ENCODE data around the gene POU3F3.

Gene POU3F3

DNA sequence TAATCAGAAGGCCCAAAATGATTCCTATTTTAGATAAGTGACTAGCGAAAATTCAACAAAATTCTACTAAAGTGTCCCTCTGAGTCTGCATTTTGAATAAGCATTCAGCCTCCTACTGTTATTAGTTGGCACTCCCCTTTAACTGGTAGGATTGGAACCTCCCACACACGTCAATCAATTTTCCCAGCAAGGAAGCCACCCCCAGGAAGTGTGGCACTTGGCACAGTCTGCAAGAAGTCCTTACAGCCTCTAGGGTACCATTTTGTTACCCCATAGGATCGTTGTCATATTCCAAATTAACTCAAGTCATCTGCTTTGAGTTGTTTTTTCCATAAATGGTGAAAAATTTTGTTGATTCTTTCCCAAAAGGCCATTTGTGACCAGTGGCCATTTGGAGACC is 33.8 kb upstream of the POU3F3 start:
- Mint-ChIP-seq H3K27me3 (ENCODE audit: low read depth) (peaks cover 8% of the 10 kb centered on the region), H3K4me1 (no peaks in the 10 kb centered on the region), H3K36me3 (ENCODE audit: low read depth) (peaks cover 14% of the 10 kb centered on the region), H3K4me3 (no peak overlapping the region), H3K9me3 (peaks cover 6% of the 10 kb centered on the region), H3K27ac (no peak overlapping the region)
- TF ChIP-seq CTCF (IDR thresholded peaks at IDR 0.05; ENCODE audit: unreplicated experiment in 3 of 3): no peak

- Mint-ChIP-seq H3K9me3 (peaks cover 6% of the 10 kb centered on the region), H3K36me3 (ENCODE audit: low read depth) (peaks cover 28% of the 10 kb centered on the region), H3K27me3 (ENCODE audit: low read depth) (peaks cover 14% of the 10 kb centered on the region), H3K4me3 (no peak overlapping the region), H3K27ac (peak overlapping the region in 2 of 3 experiments; percentile 16 to 44), H3K4me1 (peaks cover 8% of the 10 kb centered on the region)
- no peak for TF ChIP-seq CTCF (IDR thresholded peaks at IDR 0.05; ENCODE audit: unreplicated experiment in 3 of 3)
Observed at GRCh38 chr2:104825124-104825865, 28.6 kb upstream of the POU3F3 start.

GRCh38 chr2:104826016-104826415 is 27.9 kb upstream of the POU3F3 start:
- no peak overlapping the region for H3K4me3 Mint-ChIP-seq
- H3K9me3 Mint-ChIP-seq: peaks cover 6% of the 10 kb centered on the region
- peaks cover 10% of the 10 kb centered on the region for H3K27me3 Mint-ChIP-seq (ENCODE audit: low read depth)
- no peak for TF ChIP-seq CTCF (IDR thresholded peaks at IDR 0.05; ENCODE audit: unreplicated experiment in 3 of 3)
- peaks cover 28% of the 10 kb centered on the region for H3K36me3 Mint-ChIP-seq (ENCODE audit: low read depth)
- peak overlapping the region; percentile 16 to 44 (median 40) for H3K27ac Mint-ChIP-seq
- H3K4me1 Mint-ChIP-seq: peaks cover 8% of the 10 kb centered on the region

- Mint-ChIP-seq H3K4me3 (no peak overlapping the region), H3K36me3 (ENCODE audit: low read depth) (peaks cover 9% of the 10 kb centered on the region), H3K27me3 (ENCODE audit: low read depth) (peaks cover 20% of the 10 kb centered on the region), H3K27ac (no peak overlapping the region), H3K9me3 (no peaks in the 10 kb centered on the region), H3K4me1 (no peaks in the 10 kb centered on the region)
- no peak for TF ChIP-seq CTCF (IDR thresholded peaks at IDR 0.05; ENCODE audit: unreplicated experiment in 3 of 3)
Observed at GRCh38 chr2:104831742-104832141, 22.2 kb upstream of the POU3F3 start.

DNA sequence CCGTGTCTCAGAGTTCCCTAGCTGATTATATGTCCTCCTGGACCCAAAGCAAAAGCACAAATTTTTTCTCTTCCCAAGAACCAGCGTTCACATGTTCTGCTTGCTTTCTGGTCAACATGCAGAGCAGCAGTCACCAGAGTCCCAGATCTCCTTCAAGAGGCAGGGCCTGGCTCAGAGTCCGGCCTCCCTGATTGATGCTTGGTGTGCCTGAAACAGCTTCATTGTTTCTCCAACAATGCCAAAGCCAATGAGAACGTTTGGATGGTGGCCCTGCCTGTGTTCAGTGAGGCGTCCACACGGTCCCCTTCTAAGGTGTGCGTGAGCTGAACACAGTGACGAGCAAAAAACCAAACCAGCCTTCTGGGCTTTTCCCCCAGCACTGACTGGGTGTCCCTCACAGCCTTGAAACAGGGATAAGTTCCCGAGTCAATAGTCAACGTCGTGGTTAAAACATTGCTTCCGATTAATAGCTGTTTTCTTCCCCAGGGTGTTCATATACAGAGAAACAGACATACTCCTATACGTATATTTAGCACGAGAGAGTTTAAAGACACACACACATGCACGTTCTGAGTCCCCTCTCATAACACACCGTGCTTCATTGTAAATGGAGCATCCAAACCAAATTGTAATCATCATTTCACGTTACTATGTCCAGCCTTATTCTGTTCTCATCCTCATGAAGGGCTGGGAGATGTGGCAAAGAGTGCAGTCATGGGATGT is 19.3 kb upstream of the POU3F3 start:
- Mint-ChIP-seq H3K36me3 (ENCODE audit: low read depth) (no peaks in the 10 kb centered on the region), H3K27ac (peak overlapping the region in 1 of 3 experiments; percentile 65), H3K27me3 (ENCODE audit: low read depth) (peaks cover 41% of the 10 kb centered on the region), H3K4me3 (no peak overlapping the region), H3K9me3 (no peaks in the 10 kb centered on the region), H3K4me1 (no peaks in the 10 kb centered on the region)
- no peak for TF ChIP-seq CTCF (IDR thresholded peaks at IDR 0.05; ENCODE audit: unreplicated experiment in 3 of 3)

All from nephron (organoid).